ENCODE results near the gene TMEM179B. TPM values are rescaled to one million over a fixed set of nuclear protein-coding genes. Genes with fewer than 3 reads are reported as not detected.

Gene TMEM179B
- total and polyA plus RNA-seq, 2 of the 13 experiments (the other 11 are each of a cell fraction or from before 2014, with no cell fraction given) = 24.8 to 25.7 TPM

DNA sequence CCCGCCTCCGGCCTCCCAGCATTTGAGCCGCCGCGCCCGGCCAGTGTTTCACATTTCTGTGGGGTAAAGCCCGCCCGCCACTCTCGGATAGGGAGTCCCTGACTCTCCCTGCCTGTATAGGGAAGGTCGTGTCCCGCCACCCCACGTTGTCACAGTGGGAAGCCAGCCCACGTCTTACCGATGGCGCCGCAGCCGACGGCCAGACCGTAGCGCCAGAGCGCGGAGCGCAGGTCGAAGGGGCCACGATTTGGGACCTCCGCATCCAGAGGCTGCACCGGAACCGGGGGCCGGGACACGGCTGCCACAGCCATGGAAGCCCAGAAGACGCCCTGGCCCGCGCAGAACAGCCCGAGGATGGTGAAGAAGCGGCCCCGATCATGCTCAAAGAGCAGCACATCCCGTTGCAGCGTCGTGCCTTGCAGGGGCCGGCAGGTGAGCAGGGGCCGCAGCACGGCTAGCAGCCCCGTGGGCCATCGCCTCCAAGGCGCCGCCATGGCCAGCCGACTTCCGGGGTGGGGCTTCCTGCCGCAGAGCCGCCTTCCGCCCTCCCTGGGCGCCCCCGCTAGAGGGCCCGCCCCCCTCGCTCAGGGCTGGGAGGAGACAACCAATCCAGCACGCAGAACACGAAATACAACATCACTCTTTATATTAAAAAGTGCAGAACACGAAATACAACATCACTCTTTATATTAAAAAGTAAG lies 4.4 kb downstream of the TMEM179B start, which contains the start of gene TMEM223 (continued):
- TF ChIP-seq, protein P1, sequence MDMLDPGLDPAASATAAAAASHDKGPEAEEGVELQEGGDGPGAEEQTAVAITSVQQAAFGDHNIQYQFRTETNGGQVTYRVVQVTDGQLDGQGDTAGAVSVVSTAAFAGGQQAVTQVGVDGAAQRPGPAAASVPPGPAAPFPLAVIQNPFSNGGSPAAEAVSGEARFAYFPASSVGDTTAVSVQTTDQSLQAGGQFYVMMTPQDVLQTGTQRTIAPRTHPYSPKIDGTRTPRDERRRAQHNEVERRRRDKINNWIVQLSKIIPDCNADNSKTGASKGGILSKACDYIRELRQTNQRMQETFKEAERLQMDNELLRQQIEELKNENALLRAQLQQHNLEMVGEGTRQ (IDR thresholded peaks at IDR 0.05; ENCODE audit: low read depth, low read length) = no peak
- TF ChIP-seq, protein P1 (CRISPR knock-in tag; IDR thresholded peaks at IDR 0.05; ENCODE audit: borderline replicate concordance) = no peak
- TF ChIP-seq, protein P2, sequence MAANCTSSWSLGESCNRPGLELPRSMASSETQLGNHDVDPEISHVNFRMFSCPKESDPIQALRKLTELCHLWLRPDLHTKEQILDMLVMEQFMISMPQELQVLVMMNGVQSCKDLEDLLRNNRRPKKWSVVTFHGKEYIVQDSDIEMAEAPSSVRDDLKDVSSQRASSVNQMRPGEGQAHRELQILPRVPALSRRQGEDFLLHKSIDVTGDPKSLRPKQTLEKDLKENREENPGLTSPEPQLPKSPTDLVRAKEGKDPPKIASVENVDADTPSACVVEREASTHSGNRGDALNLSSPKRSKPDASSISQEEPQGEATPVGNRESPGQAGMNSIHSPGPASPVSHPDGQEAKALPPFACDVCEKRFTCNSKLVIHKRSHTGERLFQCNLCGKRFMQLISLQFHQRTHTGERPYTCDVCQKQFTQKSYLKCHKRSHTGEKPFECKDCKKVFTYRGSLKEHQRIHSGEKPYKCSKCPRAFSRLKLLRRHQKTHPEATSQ (CRISPR knock-in tag; IDR thresholded peaks at IDR 0.05; ENCODE audit: borderline replicate concordance) = peak; percentile 72; the same call in 1 of the 2 replicates
- TF ChIP-seq SIN3A (IDR thresholded peaks at IDR 0.05; ENCODE audit: borderline replicate concordance, low read depth, low read length) (peak; percentile 59; the same call in 1 of the 2 replicates), ZNF10 (CRISPR knock-in tag; IDR thresholded peaks at IDR 0.05; ENCODE audit: borderline replicate concordance, low read depth) (no peak), ZFP37 (CRISPR knock-in tag; IDR thresholded peaks at IDR 0.05; ENCODE audit: borderline replicate concordance) (no peak), KMT2A (CRISPR knock-in tag; IDR thresholded peaks at IDR 0.05) (peak; percentile 92; the same call in 1 of the 2 replicates), HNF4A (CRISPR knock-in tag; IDR thresholded peaks at IDR 0.05) (no peak), ZNF136 (CRISPR knock-in tag; IDR thresholded peaks at IDR 0.05; ENCODE audit: low read depth) (peak; percentile 89; the same call in 1 of the 2 replicates), JDP2 (CRISPR knock-in tag; IDR thresholded peaks at IDR 0.05; ENCODE audit: borderline replicate concordance) (no peak), DNMT3B (CRISPR knock-in tag; conservative IDR thresholded peaks at IDR 0.05) (no peak), ZNF75D (CRISPR knock-in tag; IDR thresholded peaks at IDR 0.05; ENCODE audit: borderline replicate concordance) (0 out of 2 replicates have a peak, but pooled peaks have one; percentile 42), MIER2 (CRISPR knock-in tag; IDR thresholded peaks at IDR 0.05) (peak; percentile 43; the same call in 1 of the 2 replicates), ZNF775 (CRISPR knock-in tag; IDR thresholded peaks at IDR 0.05; ENCODE audit: borderline replicate concordance) (no peak), BCL6 (CRISPR knock-in tag; IDR thresholded peaks at IDR 0.05) (0 out of 2 replicates have a peak, but pooled peaks have one; percentile 20), ZNF780A (CRISPR knock-in tag; IDR thresholded peaks at IDR 0.05) (no peak), ZSCAN31 (CRISPR knock-in tag; IDR thresholded peaks at IDR 0.05; ENCODE audit: low read depth) (peak; percentile 41; the same call in 1 of the 2 replicates)
- TF ChIP-seq, protein P3, sequence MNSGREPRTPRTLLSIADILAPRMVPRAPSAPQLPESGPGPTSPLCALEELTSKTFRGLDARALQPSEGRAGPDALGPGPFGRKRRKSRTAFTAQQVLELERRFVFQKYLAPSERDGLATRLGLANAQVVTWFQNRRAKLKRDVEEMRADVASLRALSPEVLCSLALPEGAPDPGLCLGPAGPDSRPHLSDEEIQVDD (CRISPR knock-in tag; IDR thresholded peaks at IDR 0.05; ENCODE audit: borderline replicate concordance) = no peak
- TF ChIP-seq, protein P4, sequence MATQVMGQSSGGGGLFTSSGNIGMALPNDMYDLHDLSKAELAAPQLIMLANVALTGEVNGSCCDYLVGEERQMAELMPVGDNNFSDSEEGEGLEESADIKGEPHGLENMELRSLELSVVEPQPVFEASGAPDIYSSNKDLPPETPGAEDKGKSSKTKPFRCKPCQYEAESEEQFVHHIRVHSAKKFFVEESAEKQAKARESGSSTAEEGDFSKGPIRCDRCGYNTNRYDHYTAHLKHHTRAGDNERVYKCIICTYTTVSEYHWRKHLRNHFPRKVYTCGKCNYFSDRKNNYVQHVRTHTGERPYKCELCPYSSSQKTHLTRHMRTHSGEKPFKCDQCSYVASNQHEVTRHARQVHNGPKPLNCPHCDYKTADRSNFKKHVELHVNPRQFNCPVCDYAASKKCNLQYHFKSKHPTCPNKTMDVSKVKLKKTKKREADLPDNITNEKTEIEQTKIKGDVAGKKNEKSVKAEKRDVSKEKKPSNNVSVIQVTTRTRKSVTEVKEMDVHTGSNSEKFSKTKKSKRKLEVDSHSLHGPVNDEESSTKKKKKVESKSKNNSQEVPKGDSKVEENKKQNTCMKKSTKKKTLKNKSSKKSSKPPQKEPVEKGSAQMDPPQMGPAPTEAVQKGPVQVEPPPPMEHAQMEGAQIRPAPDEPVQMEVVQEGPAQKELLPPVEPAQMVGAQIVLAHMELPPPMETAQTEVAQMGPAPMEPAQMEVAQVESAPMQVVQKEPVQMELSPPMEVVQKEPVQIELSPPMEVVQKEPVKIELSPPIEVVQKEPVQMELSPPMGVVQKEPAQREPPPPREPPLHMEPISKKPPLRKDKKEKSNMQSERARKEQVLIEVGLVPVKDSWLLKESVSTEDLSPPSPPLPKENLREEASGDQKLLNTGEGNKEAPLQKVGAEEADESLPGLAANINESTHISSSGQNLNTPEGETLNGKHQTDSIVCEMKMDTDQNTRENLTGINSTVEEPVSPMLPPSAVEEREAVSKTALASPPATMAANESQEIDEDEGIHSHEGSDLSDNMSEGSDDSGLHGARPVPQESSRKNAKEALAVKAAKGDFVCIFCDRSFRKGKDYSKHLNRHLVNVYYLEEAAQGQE (IDR thresholded peaks at IDR 0.05; ENCODE audit: borderline replicate concordance in 1 of 2, low read depth in 1 of 2, low read length in 2 of 2) = 0 out of 4 replicates have a peak, but pooled peaks of 1 of the 2 experiments have one; percentile 40
- TF ChIP-seq, protein P5, sequence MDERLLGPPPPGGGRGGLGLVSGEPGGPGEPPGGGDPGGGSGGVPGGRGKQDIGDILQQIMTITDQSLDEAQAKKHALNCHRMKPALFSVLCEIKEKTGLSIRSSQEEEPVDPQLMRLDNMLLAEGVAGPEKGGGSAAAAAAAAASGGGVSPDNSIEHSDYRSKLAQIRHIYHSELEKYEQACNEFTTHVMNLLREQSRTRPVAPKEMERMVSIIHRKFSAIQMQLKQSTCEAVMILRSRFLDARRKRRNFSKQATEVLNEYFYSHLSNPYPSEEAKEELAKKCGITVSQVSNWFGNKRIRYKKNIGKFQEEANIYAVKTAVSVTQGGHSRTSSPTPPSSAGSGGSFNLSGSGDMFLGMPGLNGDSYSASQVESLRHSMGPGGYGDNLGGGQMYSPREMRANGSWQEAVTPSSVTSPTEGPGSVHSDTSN (CRISPR knock-in tag; IDR thresholded peaks at IDR 0.05) = no peak
